Measurements from ENCODE around the gene SLC22A15. TPM values are rescaled to one million over a fixed set of nuclear protein-coding genes. Genes with fewer than 3 reads are reported as not detected.

Gene SLC22A15
- total and polyA plus RNA-seq, 2 experiments from 2014 or later = 2.7 to 3.8 TPM

GRCh38 chr1:116092752-116093489, 116.6 kb downstream of the SLC22A15 start:
- Histone ChIP-seq H2AFZ (no peak overlapping the region), H3K4me2 (no peak overlapping the region), H3K36me3 (ENCODE audit: insufficient read depth) (no peaks in the 10 kb centered on the region), H3K79me2 (replicated peaks; ENCODE audit: insufficient read depth) (no peaks in the 10 kb centered on the region), H3K27ac (ENCODE audit: low read depth) (no peak overlapping the region), H3K4me3 (no peak overlapping the region), H3K9me2 (ENCODE audit: insufficient read depth) (peaks cover 5% of the 10 kb centered on the region; the same call in 1 of the 2 replicates), H3K4me1 (ENCODE audit: insufficient read depth) (no peaks in the 10 kb centered on the region), H3K27me3 (ENCODE audit: insufficient read depth) (no peaks in the 10 kb centered on the region), H3F3A (replicated peaks; ENCODE audit: low read depth) (no peaks in the 10 kb centered on the region), H4K20me1 (replicated peaks; ENCODE audit: insufficient read depth) (no peaks in the 10 kb centered on the region)
- Mint-ChIP-seq H3K27ac (no peak overlapping the region), H3K4me3 (no peak overlapping the region), H3K27me3 (ENCODE audit: insufficient read depth, low read depth, poor library complexity) (peaks cover 2% of the 10 kb centered on the region), H3K36me3 (ENCODE audit: low read depth) (peaks cover 3% of the 10 kb centered on the region), H3K4me1 (no peaks in the 10 kb centered on the region), H3K9me3 (peaks cover 21% of the 10 kb centered on the region)
- no peak for DNase-seq (ENCODE audit: low spot score)
- no peak for ATAC-seq
- TF ChIP-seq ZNF114 (CRISPR knock-in tag; IDR thresholded peaks at IDR 0.05) (no peak), JUNB (IDR thresholded peaks at IDR 0.05; ENCODE audit: unreplicated experiment) (no peak), ZNF462 (CRISPR knock-in tag; IDR thresholded peaks at IDR 0.05) (no peak), ZNF331 (CRISPR knock-in tag; IDR thresholded peaks at IDR 0.05; ENCODE audit: low read depth) (no peak), POLR2AphosphoS5 (IDR thresholded peaks at IDR 0.05; ENCODE audit: low read depth) (no peak), REST (IDR thresholded peaks at IDR 0.05; ENCODE audit: unreplicated experiment) (no peak), EZH2phosphoT487 (IDR thresholded peaks at IDR 0.05; ENCODE audit: unreplicated experiment) (no peak), STAT1 (IDR thresholded peaks at IDR 0.05; ENCODE audit: unreplicated experiment) (no peak), NANOG (IDR thresholded peaks at IDR 0.05; ENCODE audit: borderline replicate concordance) (no peak), ETS1 (IDR thresholded peaks at IDR 0.05) (no peak), CREB1 (CRISPR knock-in tag; IDR thresholded peaks at IDR 0.05; ENCODE audit: low read depth) (no peak), CTCF (conservative IDR thresholded peaks at IDR 0.05; ENCODE audit: low read depth in 2 of 2) (no peak), EZH2 (IDR thresholded peaks at IDR 0.05; ENCODE audit: low read depth, unreplicated experiment) (no peak)

Measured in GM23338 (cell line).